GM21723 (cell line): ENCODE results near the gene TRAPPC3.

Source experiments
- ATAC-seq: cut with Tn5 transposase; IDR thresholded peaks from one replicate; pipeline ENCODE4 v1.9.1; 2021; ENCODE audit warnings: mild to moderate bottlenecking, moderate library complexity; ENCODE audit not compliant: unreplicated experiment

Gene TRAPPC3

DNA sequence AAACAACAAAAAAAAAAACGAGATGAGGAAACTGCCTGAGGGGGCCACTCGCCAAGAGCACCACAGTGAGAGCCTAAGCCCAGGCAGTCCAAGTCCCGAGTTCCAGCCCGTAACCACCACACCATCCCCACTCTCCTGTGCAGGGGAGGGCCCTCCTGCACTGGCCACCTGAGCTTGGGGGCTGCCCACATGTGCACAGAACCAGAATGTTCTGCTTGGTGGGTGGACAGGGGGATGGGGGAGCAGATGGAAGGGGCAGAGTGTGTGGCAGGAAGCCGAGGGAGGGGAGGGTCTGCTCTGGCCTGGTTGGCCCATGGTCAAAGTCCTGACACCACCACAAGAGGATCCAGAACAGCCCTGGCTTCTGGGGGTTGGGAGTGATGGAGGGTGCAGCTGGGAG, 43.0 kb downstream of the TRAPPC3 start:
- ATAC-seq: no peak

DNA sequence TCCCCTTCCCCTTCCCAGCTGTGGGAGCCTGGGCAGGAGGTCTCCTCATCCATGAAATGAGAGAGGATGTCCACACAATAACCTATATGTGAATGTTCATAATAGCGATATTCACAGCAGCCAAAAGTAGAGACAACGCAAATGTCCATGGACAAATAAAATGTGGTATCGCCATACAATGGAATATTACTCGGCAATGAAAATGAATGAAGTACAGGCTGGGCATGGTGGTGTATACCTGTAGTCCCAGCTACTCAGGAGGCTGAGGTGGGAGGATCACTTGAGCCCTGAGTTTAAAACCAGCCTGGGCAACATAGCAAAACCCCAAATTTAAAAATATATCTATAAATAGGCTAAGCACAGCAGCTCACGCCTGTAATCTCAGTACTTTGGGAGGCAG, 47.7 kb downstream of the TRAPPC3 start:
- ATAC-seq: no peak

DNA sequence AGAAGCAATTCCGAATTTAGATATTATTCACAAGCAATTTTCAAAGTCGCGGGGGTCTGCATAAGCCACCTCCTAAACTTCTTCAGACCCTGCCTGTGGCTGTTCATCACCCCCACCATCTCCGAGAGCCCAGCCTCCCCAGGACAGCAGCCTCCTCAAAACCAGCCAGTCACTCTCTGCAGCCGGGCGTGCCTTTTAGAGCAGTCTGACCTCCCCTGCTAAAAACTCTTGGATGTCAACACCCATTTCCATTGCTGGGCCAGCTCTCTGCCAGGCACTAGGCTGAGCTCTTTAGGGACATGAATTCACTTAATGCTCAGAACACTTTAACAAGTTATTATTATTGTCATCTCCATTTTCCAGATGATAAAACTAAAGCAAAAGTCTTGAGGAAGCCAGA, 48.9 kb downstream of the TRAPPC3 start:
- no peak for ATAC-seq

DNA sequence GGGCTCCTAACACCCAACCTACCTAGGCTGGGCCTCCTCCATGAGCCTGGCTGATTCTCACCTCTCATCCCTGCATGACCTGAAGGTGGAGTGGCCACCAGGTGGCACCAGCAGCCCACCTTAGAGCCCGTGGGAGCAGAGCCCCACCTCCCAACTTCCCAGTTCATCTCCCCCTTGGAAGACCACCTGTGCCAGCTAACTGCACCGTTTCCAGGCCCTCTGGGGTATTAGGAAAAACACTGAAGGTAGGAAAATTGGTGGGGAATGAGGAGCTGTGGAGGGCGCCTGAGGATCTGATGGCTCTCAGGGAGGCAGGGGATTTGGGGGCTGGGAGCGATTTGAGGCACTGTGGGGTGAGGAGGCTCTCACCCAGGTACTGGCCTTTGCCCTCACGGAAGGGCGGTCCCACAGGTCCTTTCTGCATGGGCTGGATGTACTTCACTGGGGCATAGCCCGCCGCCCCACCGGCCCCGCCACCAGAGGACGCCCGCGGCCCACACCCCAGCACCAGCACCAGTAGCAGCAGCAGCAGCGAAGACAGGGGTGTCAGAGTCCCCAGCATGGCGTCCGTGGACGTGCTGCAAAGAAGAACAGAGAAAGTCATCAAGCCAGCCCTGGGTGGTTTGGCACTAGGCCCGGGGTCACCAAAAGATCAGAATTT, 49.5 kb downstream of the TRAPPC3 start:
- ATAC-seq: no peak

DNA sequence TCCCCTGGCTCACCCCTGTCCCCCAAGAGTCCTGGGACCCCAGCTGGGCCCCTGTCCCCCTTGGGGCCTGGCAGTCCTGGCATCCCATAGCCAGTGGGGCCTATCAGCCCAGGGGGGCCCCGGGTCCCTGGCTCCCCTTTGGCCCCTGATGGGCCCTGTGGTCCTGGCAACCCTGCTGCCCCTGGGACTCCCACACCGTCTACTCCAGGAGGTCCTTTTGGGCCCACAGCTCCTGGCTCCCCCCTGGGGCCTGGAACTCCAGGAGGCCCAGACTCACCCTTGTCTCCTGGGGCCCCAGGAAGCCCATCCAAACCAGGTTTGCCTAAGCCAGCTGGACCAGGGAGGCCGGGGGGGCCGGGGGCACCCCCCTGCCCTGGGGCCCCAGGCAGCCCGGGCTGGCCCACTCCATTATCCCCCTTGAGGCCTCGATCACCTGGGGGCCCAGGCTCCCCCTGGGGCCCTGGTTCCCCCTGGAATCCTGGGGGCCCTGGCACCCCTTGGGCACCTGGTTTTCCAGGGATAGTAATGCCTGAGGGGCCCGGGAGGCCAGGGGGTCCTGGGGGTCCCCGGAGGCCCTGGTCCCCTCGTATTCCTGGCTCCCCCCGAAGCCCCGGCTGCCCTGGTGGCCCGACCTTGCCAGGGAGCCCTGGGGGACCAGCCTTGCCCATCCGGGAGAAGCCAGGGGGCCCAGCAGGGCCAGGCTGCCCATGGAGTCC, 50.5 kb downstream of the TRAPPC3 start:
- no peak for ATAC-seq

DNA sequence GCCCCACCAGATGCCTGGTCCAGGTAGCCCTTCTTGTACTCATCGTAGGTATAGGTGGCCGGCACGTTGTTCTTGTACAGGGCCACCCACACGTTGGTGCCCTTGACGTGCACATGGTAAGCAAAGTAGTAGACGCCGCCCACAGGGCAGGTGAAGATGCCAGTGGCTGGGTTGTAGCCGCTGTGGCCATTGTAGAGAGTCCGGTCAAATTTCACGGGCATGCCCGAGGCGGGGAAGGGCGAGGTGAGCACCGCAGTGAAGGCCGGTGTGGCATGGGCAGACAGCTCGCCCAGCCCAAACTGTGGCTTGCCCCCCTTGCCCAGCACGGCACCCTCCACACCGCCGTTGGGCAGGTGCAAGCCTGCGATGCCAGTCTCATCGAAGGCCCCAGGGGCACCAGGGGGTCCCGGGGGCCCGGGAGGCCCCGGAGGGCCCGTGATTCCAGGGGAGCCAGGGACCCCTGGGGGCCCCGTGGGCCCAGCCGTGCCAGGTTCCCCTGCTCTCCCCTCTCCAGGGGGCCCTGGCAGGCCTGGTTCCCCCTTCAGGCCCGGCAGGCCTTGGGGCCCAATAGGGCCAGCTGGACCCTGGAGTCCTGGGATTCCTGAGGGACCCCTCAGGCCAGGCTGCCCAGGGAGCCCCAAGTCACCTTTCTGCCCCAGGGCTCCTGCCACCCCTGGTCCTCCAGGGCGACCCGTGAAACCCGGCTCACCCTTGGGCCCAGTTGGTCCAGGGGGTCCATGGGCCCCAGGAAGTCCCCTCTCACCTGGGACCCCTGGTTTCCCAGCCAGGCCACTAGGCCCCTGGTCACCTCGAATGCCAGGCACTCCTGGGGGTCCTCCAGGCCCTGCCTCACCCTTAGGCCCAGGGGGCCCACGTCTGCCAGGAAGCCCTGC, 51.3 kb downstream of the TRAPPC3 start:
- ATAC-seq: no peak

DNA sequence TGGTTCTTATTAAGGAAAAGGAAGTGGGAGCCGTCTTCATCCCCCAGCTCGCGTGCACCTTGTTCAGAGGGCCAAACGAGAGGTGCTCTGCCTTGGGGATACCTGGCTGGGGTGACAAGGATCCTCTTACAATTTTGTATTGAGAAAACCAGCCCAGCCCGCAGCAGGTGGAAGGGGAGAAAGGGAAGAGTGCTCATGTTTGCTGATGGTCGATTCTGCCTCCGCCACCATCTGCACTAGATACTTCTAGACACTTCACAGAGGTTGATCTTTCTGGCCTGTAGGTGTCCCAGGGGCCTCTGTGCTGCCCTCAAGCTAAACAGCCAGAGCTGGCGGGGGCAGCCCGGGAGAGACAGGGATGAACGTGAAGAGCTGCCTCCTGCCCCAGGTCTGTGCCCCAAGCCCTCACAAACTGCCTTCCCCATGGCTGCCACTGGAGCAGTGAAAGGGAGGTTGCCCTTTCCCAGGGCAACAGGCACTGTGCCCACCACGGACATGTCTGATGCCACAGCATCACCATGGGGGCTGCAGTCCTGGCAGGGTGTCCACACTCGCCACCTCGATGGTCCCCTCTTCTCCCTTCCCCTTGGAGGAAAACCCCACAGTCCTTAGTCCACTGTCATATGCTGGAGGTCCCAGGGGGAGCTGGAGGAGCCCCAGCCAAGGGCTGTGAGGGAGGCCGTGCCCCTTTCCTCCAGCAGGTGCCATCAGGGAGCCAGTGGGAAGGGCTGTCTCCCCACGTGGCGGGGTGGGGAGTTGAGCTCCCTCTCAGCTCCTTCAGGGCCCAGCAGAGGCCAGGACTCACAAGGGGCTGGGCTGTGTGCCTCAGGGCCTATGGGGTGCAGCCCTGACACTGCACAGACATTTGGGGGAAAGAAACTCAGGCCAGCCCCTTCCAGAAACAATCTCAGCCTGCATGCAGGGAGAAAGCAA, 52.5 kb downstream of the TRAPPC3 start:
- ATAC-seq: no peak

DNA sequence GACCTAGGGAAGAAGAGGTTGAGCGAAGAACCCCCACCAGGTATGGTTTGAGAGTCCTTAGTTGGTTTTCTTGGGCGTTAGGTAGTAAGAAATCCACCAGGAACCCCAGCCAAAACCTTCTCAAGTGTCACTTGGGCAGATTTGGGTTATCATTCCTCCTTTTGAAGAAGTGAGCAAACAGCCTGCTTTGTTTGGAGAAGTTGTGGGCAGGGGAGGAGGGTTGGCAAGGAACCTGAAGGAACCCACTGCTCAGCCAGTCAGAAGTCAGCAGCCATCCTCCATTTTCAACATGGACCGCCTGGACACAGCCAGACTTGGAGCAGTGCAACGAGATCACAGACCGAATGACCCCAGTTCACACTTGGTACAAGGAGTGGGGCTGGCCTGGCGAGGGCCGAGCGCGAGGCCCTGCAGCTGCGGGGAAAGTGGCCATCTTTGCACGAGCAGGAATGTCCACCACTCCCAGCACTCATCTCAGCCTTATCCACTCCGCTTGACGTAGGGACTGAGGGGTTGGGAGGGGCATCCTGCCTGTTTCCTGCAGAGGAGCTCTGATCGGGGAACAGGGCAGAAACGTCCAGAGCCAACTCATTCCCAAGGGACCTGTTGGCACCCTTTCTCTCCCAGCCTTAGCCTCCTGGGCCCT, 53.4 kb downstream of the TRAPPC3 start:
- no peak for ATAC-seq

DNA sequence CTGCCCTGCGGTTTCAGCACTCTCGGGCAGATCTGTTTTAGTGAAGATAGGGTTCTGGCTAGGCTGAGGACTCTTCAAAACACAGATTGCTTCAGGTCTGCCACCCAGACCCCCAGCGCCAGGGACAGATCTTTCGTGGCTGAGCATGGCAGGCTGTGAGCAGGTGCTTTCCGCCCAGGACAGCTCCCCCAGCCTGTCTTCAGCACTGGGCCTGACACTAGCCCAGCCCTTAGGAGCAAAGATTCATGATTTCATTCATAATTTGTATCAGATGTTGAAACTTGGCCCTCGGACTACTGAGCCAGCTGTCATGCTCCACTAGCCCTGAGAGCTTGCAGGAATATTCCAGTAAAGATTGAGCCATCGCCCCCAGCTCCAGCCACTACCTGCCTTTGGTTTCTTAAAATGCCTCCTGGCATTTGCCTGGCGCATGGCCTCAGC, 54.6 kb downstream of the TRAPPC3 start:
- no peak for ATAC-seq

DNA sequence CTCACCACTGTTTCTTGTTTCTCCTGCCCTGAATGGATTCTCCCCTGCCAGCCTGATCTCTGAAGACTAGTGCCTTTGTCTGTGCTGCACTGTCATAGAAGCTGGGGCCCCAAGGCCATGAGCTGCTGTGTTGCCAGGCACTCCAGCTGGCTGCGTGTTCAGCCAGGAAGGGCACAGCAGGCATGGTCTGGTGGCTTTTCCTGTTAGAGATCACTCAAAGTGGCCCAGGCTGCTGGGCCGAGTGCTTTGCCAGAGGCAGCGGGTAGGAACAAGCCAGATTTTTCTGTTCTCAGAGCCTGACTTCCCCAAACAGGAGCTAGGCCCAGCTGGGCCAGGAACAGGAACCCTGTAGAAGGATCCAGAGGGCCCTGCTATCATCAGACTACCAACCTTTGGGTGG, 55.4 kb downstream of the TRAPPC3 start:
- ATAC-seq: no peak

DNA sequence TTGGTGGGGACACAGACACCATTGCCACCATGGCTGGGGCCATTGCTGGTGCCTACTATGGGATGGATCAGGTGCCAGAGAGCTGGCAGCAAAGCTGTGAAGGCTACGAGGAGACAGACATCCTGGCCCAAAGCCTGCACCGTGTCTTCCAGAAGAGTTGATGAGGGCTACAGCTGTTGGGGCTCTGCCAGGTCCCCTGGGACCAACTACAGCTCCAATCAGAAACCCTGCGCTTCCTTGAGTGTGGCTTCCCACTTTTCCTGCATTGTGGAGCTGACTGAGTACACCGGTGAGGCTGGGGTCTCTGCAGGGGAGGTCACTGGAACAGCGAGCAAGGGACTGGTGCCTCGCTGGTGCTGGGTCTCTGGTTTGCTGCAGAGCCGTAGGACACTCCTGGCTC, 56.1 kb downstream of the TRAPPC3 start:
- ATAC-seq: no peak

DNA sequence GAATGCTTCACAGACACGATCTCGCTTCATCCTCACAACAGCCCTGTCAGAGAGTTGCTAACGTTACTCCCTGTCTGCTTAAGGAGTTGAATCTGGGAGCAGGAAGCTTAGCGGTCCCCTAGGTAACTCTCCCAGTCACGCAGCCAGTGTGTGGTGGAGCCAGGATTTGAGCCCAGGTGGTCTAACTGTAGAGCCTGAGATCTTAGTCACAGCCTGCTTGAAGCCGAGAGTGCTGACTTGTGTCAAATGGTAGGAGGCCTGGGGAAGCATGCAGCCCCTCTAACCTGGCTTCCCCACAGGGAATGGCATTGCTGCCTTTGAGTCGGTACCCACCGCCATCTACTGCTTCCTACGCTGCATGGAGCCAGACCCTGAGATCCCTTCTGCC, 56.5 kb downstream of the TRAPPC3 start:
- no peak for ATAC-seq

DNA sequence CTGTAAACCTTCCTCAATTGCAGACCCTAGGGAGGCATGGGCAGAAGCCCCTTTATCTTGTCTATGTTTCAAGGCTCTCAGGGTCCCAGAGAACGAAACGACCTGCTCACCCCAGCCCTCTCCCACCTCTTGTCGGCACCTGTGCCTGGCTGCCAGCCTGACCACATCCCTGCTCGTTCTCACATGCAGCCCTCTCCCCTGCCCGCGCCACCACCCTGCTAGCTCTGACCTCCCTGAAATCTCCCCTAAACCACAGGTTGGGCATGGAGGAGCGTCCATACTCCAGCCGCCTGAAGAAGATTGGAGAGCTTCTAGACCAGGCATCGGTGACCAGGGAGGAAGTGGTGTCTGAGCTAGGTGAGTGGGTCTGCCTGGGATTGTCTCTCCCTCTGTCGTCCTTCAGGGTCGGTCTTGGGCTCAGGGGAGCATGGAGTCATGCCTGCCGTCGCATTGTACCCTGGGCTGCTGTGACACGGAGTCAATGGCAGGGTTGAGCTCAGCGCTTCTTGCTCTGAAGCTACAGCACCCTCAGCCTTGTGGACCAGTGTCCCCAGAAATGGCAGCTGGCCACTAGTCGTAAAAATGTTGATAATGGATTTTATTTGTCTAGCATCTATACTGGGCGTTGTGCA, 57.0 kb downstream of the TRAPPC3 start:
- no peak for ATAC-seq

DNA sequence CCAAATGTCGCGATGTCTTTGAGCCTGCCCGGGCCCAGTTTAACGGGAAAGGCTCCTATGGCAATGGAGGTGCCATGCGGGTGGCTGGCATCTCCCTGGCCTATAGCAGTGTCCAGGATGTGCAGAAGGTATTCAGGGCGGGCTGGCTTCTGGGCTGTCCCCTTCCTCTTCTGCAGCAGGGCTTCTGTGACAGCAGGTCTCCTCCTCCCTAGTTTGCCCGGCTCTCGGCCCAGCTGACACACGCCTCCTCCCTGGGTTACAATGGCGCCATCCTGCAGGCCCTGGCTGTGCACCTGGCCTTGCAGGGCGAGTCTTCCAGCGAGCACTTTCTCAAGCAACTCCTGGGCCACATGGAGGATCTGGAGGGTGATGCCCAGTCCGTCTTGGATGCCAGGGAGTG, 57.6 kb downstream of the TRAPPC3 start:
- no peak for ATAC-seq

DNA sequence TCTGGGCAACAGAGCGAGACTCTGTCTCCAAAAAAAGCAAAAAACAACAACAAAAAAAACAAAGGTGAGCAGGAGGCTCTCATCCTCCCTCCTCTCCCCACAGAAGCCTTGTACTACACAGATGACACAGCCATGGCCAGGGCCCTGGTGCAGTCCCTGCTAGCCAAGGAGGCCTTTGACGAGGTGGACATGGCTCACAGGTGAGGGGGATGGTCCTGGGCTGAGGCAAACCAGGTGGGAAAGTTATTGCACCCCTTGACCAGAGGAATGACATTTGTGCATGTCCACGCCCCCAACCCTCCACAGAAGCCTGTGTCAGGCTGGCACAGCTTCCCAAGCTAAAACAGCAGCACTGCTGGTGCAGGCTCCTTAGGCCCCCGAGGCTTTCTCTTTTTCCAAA, 58.1 kb downstream of the TRAPPC3 start:
- no peak for ATAC-seq

DNA sequence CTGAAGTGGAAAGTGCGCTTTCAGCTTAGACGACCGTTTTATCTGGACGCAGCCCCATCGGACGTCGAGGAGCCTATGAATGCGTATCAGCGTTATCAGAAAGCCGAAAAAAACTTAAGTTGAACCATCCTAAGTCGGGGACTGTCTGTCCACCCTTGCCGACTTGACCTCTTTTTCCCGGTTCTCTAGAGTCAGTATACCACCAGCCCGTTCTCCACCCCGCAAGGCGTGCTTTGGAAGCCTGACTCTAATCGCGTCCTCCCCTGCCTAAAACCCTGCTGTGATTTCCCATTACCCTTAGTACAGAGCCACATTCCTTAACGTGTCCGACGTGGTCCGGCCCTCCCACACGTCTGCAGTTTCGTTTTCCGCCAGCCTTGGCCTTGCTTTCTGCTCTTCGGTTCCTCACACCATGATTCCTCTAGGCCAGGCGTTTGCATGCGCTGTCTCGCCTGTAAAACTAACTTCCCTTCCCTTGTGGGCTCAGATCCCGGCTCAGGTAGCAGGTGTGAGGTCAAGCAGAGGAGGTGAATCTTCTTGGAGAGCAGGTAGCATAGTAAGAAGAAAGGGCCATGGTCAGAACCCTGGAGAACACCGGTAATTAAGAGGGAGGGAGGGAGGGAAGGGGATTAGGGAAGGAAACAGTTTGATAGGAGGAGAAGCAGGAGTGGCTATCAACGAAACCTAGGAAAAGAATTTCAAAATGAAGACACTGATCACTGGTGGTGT, 59.7 kb downstream of the TRAPPC3 start:
- ATAC-seq: no peak

DNA sequence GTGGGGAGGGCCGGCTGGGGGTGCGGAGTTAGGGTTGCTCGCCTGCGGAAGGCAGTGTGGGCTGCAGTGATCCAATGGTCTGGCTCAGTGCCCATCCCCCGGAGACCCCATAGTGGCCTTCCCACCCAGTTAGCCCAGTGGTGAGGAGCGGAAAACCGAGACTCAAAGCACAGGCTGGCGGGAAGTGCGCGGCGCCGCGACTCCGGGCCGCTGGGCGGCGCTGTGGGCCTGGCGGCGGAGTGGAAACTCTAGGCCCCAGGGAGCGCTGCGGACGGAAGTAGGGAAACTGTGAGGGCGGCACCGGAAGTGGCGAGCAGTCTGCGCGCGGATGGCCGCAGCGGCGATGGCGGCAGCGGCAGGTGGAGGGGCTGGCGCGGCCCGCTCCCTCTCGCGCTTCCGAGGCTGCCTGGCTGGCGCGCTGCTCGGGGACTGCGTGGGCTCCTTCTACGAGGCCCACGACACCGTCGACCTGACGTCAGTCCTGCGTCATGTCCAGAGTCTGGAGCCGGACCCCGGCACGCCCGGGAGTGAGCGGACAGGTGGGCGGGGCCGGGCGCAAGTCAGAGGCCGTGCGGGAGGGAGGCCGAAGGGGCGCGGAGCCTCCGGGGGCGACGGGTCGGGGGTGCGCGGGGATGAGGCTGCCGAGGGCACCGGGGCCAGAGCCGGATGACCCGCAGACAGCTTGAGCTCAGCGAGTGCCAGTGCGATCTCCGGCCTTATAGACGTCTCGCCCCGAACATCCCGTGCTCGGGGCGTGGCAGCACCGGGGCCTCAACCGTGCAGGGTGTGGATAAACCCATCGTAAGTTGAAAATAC, 60.5 kb downstream of the TRAPPC3 start, which contains the start of gene ADPRS:
Gene ADPRS (plus strand): TSS at position 316 of the 816 bp plus-strand sequence. CDS start 13 bp downstream, at position 329.
- ATAC-seq: peak; percentile 79

DNA sequence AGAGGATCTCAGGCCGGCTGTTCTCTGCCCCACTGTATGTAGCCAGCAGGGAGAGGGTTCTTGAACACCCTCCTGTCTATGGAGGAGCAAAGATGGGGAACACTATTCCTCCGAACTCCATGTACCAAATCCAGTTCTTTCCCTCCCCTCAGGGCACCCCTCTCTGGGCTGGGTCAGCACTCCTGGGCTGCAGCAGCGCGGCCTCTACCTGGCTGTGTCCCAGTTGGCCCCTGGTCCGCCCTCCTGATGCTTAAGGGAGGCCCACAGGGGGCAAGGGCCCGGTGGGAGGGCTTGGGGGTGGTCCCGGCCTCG, 61.1 kb downstream of the TRAPPC3 start:
- ATAC-seq: no peak
